HUES6 (cell line): Measurements from ENCODE around the gene PSMF1.

Source experiments
- H3K27ac ChIP-seq: 2 replicates; pipeline ENCODE4 v1.7.0; 2013; ENCODE audit warnings: low read depth, mild to moderate bottlenecking, low read length, inconsistent platforms
- H3K27me3 ChIP-seq: 2 replicates; pipeline ENCODE4 v1.6.1; 2013; ENCODE audit warnings: low read length; ENCODE audit not compliant: control insufficient read depth, insufficient read depth
- H3K36me3 ChIP-seq: 2 replicates; pipeline ENCODE4 v1.6.1; 2013; ENCODE audit warnings: low read length; ENCODE audit not compliant: control insufficient read depth, insufficient read depth
- H3K4me1 ChIP-seq: 2 replicates; pipeline ENCODE4 v1.6.1; 2013; ENCODE audit warnings: low read length; ENCODE audit not compliant: control insufficient read depth, insufficient read depth
- H3K4me3 ChIP-seq: 2 replicates; pipeline ENCODE4 v1.5.1; 2013; ENCODE audit warnings: low read depth, low read length
- H3K9ac ChIP-seq: one replicate; pipeline ENCODE4 v1.6.1; 2013; ENCODE audit warnings: mild to moderate bottlenecking, low read length
- H3K9me3 ChIP-seq: 2 replicates; pipeline ENCODE4 v1.6.1; 2013; ENCODE audit warnings: low read depth, low read length; ENCODE audit not compliant: control insufficient read depth, insufficient read depth

The PSMF1 gene

DNA sequence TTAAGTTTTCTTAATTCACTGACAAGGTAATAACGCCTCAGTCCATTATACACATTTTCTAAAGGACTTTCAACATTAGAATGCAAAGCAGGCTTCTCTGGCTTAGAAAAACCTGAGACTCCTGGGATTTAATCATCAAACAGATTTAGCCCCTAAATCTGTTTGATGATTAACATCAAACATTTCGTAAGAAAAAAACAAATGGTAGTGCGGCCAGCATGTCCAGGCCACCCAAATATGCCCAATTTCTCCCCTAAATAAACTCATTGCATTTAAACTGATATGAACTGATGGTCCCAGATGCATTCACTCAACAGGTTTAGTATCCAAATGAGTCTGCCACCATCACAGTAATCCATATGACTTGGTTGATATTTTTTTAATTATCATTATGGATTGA lies 60.2 kb downstream of the PSMF1 start:
- Histone ChIP-seq H3K27ac (no peak overlapping the region), H3K4me1 (peaks cover 4% of the 10 kb centered on the region; the same call in 1 of the 2 replicates), H3K36me3 (no peaks in the 10 kb centered on the region), H3K27me3 (peaks cover 9% of the 10 kb centered on the region), H3K4me3 (no peak overlapping the region), H3K9me3 (no peaks in the 10 kb centered on the region), H3K9ac (no peak overlapping the region)

DNA sequence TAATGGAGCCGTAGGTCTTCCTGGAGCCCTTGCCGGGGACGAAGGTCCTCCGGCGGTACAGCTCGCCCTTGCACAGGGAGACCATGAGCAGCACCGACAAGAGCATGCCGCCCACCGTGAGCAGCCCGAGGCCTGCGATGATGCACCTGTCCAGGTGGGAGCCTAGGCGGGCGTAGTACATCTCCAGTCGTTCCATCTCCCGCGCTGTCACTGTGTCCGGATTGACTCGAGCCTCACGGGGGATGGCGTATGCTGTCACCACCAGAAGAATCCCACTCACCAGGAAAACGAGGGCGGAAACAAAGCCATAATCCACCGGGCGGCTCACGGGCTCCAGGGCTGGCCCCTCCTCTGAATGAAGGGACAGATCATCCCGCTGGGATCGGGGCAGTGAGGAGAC lies 62.5 kb downstream of the PSMF1 start:
- H3K9ac ChIP-seq, result no peak overlapping the region
- peaks cover 10% of the 10 kb centered on the region; the same call in 1 of the 2 replicates for H3K4me1 ChIP-seq
- H3K9me3 ChIP-seq, result no peaks in the 10 kb centered on the region
- H3K36me3 ChIP-seq, result no peaks in the 10 kb centered on the region
- no peak overlapping the region for H3K4me3 ChIP-seq
- peaks cover 23% of the 10 kb centered on the region for H3K27me3 ChIP-seq
- no peak overlapping the region for H3K27ac ChIP-seq

DNA sequence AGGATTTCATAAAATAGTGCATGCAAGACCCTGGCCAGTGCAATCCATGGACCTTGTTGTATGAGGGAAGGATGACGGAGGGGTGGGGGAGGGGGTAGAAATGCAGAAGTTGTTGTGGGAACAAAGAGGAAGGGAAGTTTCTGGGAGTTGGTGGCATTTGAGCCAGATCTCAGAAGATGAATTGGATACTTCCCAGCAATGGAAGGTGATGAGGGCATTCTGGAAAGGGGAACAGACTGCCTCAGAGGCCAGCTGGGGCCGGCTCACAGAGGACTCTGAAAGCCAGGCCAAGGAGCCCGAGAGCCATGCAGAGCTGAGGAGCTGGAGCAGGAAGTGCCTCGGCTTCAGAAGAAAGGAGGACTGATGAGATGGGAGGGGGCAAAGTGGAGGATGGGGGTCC lies 63.7 kb downstream of the PSMF1 start:
- H3K27me3 ChIP-seq, result peaks cover 23% of the 10 kb centered on the region
- peaks cover 22% of the 10 kb centered on the region; the same call in 1 of the 2 replicates for H3K4me1 ChIP-seq

DNA sequence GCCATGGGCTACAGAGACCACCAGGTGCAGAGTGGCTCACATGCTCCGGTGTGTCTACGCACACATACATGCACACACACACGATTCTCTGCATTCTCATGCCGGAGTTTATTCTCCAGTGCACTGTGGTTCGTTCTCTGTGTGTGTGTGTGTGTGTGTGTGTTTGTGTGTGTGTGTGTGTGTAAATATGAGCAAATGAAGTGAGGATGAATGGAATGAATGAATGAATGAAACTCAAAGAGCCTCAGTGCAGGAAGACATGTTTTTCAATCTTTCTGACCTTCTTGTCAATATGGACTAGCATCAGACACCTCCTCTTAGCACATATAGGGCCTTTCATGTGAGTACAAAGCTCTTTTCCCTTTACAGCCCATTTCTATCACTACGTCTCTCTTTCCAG lies 64.8 kb downstream of the PSMF1 start:
- H3K27ac ChIP-seq, result no peak overlapping the region

More for the DNA sequence above, 63.7 kb downstream of the PSMF1 start:
- H3K9ac ChIP-seq, result no peak overlapping the region
- H3K27ac ChIP-seq, result no peak overlapping the region
- H3K36me3 ChIP-seq, result no peaks in the 10 kb centered on the region
- H3K9me3 ChIP-seq, result no peaks in the 10 kb centered on the region
- no peak overlapping the region for H3K4me3 ChIP-seq

DNA sequence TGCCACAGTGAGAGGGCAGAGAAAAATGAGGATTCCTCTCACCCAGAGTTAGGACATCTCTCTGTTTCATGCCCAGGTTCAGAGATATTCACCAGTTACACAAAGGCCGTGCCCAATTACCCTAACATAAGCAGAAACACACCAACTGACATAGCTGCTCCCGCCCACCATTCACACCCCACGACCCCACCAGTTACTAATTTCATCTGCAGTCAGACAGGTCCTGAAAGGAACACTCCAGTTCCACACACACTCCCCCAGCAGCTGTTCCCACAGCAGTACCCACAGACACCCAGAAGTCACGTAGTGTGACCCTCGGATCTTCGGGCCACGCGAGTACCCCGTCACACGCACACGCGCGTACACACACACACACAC lies 65.8 kb downstream of the PSMF1 start:
- no peaks in the 10 kb centered on the region for H3K36me3 ChIP-seq
- H3K4me1 ChIP-seq, result peaks cover 27% of the 10 kb centered on the region; the same call in 1 of the 2 replicates
- peak overlapping the region; percentile 69 for H3K4me3 ChIP-seq
- peak overlapping the region; percentile 43 for H3K9ac ChIP-seq
- no peak overlapping the region for H3K27ac ChIP-seq
- H3K27me3 ChIP-seq, result peaks cover 23% of the 10 kb centered on the region
- no peaks in the 10 kb centered on the region for H3K9me3 ChIP-seq

More for the DNA sequence above, 64.8 kb downstream of the PSMF1 start:
- Histone ChIP-seq H3K27me3 (peaks cover 23% of the 10 kb centered on the region), H3K4me3 (no peak overlapping the region), H3K36me3 (no peaks in the 10 kb centered on the region), H3K4me1 (peaks cover 27% of the 10 kb centered on the region; the same call in 1 of the 2 replicates), H3K9me3 (no peaks in the 10 kb centered on the region), H3K9ac (no peak overlapping the region)

DNA sequence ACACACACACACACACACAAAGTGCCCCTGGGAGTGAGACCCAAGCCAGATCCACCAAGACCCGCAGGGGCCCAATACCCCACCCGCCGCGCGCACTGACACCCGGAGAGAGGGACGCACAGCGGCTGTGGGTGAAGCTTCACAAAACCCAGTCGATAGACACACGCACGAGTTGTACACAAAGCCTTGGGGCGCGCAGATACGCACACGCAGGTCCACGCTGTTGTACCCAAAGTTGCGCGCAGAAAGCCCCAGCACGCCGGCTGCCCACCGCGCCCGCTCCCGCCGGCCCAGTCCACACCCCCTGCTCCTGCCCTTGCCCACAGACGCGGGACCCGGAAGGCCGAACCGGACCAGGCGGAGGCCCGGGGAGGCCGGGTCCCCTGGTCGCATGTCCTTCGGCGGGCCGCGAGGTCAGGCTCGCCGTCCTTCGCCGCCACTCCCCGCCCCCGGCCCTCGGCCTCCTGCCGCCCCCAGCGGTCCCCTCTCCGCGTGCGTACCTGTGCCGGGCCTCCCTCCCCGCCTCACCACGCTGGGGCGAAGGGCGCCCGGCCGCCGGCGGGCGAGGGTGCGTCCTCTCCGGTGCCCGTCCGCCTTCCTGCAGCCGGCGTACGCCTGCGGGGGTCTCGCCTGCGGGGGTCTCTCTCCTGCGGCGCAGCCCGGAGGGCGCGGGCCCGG lies 66.4 kb downstream of the PSMF1 start, which contains the start of gene TMEM74B:
TSS of gene TMEM74B (minus strand) at position 344 of the 678 bp plus-strand sequence. CDS start 1,180 bp downstream, outside the sequence.
- no peak within 1 kb of the TSS for H3K27ac ChIP-seq
- peak within 1 kb of the TSS; percentile 43 for H3K9ac ChIP-seq
- H3K9me3 ChIP-seq, result no peaks in the 10 kb centered on the region
- peak within 1 kb of the TSS; percentile 69 for H3K4me3 ChIP-seq
- peaks cover 27% of the 10 kb centered on the region for H3K27me3 ChIP-seq
- H3K4me1 ChIP-seq, result peaks cover 27% of the 10 kb centered on the region; the same call in 1 of the 2 replicates
- no peaks in the 10 kb centered on the region for H3K36me3 ChIP-seq

DNA sequence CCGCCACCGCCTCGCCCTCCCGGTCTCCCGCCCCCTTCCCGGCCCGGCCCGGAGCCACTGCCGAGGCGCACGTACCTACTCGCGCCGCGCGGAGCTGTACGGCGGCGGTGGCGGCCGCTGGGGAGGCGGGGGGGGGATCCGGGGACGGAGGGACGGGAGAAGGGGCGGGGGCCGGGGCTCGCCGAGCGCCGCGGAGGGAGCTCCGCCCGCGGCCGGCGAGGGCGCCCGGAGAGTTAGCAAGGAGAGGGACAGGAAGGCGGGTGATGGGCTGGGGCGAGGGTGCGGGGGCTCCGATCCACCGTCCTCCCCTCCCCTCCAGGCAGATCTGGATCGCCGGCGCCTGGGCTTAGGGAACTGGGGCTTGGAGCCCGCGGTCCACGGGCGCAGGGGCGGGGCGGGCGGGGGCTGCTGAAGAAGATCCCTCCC lies 66.9 kb downstream of the PSMF1 start:
- Histone ChIP-seq H3K4me1 (peaks cover 27% of the 10 kb centered on the region; the same call in 1 of the 2 replicates), H3K9ac (no peak overlapping the region), H3K9me3 (no peaks in the 10 kb centered on the region), H3K27ac (no peak overlapping the region), H3K27me3 (peaks cover 27% of the 10 kb centered on the region), H3K4me3 (peak overlapping the region; percentile 69), H3K36me3 (no peaks in the 10 kb centered on the region)

DNA sequence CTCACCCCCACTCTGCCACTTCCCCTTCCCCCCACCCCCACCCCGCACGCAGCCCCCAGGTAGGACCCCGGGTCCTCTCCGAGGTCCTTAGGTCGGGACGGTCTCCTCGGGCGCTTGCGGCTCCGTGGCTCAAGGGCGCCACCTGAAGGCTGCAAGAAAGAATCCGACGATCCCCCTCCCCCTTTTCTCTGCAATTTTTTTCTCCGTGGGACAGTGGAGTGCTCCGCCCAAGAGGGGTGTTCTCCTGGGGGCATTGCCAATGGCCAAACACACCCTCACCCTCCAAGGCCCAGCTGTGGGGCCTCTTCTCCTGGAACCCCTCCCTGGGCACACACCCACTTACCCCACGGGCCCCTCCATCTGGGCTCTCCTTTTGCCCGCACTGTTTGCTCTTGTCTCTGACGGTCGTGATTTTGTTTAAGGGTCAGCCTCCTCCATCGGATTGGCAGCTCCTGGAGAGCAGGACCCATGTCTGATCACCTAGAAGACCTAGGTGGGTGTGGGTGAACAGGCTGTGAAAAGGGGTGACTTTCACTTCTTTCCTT lies 67.5 kb downstream of the PSMF1 start:
- peaks cover 27% of the 10 kb centered on the region; the same call in 1 of the 2 replicates for H3K4me1 ChIP-seq
- H3K36me3 ChIP-seq, result no peaks in the 10 kb centered on the region
- H3K9ac ChIP-seq, result peak overlapping the region; percentile 1
- peaks cover 27% of the 10 kb centered on the region for H3K27me3 ChIP-seq
- no peaks in the 10 kb centered on the region for H3K9me3 ChIP-seq
- H3K4me3 ChIP-seq, result peak overlapping the region; percentile 52
- no peak overlapping the region for H3K27ac ChIP-seq

DNA sequence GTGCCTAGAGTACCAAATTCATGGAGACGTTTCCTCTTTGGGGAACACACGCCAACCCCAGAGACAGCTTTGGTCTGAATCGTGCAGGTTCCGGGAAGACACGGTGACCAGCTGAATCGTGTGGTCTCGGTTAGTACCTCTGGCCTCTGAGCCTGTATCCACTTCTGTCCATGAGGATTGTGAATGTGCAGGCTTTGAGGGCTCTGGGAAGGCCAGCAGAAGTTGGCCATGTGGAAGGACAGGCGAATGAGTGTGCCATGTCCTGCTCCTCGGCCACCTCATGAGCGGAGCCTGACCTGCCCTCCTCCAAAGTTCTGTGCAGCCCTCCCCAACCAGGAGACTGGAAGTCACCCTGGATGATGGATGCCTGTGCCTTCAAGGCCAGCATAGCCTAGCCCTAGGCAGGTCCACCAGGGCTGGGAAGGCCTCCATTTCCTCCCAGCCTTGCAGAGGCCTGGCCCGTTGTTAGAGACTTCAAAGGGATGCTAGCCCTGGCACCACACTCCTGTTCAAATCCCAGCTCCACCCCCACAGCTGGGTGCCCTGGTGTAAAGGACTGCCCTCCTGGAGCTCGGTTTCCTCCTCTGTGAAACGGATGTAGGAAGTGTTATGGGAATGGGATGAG lies 68.1 kb downstream of the PSMF1 start:
- no peak overlapping the region; the same call in 1 of the 2 replicates for H3K4me3 ChIP-seq
- H3K27ac ChIP-seq, result no peak overlapping the region
- peaks cover 27% of the 10 kb centered on the region for H3K27me3 ChIP-seq
- H3K9ac ChIP-seq, result peak overlapping the region; percentile 1
- peaks cover 27% of the 10 kb centered on the region; the same call in 1 of the 2 replicates for H3K4me1 ChIP-seq
- H3K36me3 ChIP-seq, result no peaks in the 10 kb centered on the region
- no peaks in the 10 kb centered on the region for H3K9me3 ChIP-seq

DNA sequence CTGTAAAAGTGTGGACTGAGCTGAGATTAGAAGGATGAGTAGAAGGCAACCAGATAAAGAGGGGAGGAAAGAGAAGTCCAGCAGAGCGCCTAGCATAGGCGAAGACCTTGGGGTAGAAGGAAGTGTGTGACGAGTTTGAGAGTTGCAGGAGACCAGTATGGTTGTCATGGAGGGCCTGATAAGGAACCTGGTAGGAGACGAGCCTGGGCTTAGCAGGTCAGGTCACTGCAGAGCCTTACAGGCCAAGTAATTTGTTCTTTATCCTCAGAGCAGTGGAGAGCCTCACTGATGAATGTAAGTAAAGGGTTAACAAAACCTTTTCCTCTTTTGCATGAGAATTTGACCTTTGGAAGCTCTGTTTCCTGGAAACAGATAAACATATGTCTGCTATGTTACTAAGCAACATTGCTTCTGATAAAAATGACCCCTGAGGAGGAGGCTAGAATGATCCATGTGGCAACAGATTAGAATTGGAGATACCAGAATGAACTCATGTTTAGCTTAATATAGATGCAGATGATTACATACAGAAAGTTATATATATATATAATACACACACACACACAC lies 69.3 kb downstream of the PSMF1 start:
- no peak overlapping the region; the same call in 1 of the 2 replicates for H3K27ac ChIP-seq
- H3K27me3 ChIP-seq, result peaks cover 27% of the 10 kb centered on the region
- H3K36me3 ChIP-seq, result no peaks in the 10 kb centered on the region
- H3K4me3 ChIP-seq, result no peak overlapping the region
- no peaks in the 10 kb centered on the region for H3K9me3 ChIP-seq
- peaks cover 23% of the 10 kb centered on the region; the same call in 1 of the 2 replicates for H3K4me1 ChIP-seq
- no peak overlapping the region for H3K9ac ChIP-seq
